Measurements from ENCODE around the gene ASS1. TPM values are rescaled to one million over a fixed set of nuclear protein-coding genes. Genes with fewer than 3 reads are reported as not detected.

Gene ASS1
- total RNA-seq, 1 experiment from 2014 or later, result 118 TPM

DNA sequence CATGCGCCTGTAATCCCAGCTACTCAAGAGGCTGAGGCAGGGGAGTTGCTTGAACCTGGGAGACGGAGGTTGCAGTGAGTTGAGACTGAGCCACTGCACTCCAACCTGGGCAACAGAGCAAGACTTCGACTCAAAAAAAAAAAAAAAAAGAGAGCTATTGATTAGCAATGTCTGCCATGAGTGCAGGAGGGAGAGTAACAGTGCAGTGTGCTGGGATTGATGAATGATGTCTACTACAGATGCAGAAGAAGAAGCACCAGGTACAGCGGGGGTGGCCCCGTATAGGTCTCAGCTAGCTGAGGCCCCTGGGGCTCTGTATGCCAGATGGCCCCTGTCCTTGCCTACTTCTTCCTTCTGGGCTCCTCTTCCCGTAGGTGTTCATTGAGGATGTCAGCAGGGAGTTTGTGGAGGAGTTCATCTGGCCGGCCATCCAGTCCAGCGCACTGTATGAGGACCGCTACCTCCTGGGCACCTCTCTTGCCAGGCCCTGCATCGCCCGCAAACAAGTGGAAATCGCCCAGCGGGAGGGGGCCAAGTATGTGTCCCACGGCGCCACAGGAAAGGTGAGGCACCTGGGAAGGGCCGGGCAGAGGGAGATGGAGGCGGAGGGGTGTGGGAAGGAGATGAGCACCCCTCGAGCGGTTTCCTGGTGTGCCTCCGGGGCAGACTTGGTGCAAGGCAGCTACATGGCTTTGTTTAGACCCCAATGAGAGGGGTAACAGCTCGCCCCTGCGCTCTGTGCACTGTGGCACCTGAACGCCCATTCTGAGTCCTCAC lies 13.5 kb downstream of the ASS1 start:
- Mint-ChIP-seq H3K4me1 (ENCODE audit: low read depth, unreplicated experiment) (no peaks in the 10 kb centered on the region), H3K36me3 (ENCODE audit: insufficient read depth, unreplicated experiment) (peaks cover 8% of the 10 kb centered on the region), H3K27me3 (ENCODE audit: insufficient read depth, unreplicated experiment) (no peaks in the 10 kb centered on the region), H3K27ac (ENCODE audit: unreplicated experiment) (no peak overlapping the region), H3K4me3 (ENCODE audit: unreplicated experiment) (no peak overlapping the region), H3K9me3 (ENCODE audit: unreplicated experiment) (no peaks in the 10 kb centered on the region)
- Histone ChIP-seq H3K27me3 (replicated peaks; ENCODE audit: control insufficient read depth, insufficient read depth, low read length) (no peaks in the 10 kb centered on the region), H3K4me1 (no peaks in the 10 kb centered on the region), H3K36me3 (ENCODE audit: control insufficient read depth, insufficient read depth, low read length) (no peaks in the 10 kb centered on the region), H3K9me3 (no peaks in the 10 kb centered on the region), H3K4me3 (ENCODE audit: low read depth, low read length) (no peak overlapping the region)
- intact Hi-C loops (cut with micrococcal nuclease; ENCODE audit: unreplicated experiment), result no loop called here
- no peak for DNase-seq
- BruUV-seq (replicated peaks), result no TSS peak
- ChIA-PET POLR2A (no interaction called here), CTCF (interaction anchor here (0.5 to 1.0 kb wide), 2 partner anchors 225 to 226 kb away, joined by 4 to 5 read pairs; no protein-coding TSS in a partner anchor)
- TF ChIP-seq, protein P1, sequence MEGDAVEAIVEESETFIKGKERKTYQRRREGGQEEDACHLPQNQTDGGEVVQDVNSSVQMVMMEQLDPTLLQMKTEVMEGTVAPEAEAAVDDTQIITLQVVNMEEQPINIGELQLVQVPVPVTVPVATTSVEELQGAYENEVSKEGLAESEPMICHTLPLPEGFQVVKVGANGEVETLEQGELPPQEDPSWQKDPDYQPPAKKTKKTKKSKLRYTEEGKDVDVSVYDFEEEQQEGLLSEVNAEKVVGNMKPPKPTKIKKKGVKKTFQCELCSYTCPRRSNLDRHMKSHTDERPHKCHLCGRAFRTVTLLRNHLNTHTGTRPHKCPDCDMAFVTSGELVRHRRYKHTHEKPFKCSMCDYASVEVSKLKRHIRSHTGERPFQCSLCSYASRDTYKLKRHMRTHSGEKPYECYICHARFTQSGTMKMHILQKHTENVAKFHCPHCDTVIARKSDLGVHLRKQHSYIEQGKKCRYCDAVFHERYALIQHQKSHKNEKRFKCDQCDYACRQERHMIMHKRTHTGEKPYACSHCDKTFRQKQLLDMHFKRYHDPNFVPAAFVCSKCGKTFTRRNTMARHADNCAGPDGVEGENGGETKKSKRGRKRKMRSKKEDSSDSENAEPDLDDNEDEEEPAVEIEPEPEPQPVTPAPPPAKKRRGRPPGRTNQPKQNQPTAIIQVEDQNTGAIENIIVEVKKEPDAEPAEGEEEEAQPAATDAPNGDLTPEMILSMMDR (IDR thresholded peaks at IDR 0.05; ENCODE audit: insufficient read depth in 1 of 2, low read depth in 1 of 2, low read length in 1 of 2, severe bottlenecking in 1 of 2, unreplicated experiment in 1 of 2), result no peak

DNA sequence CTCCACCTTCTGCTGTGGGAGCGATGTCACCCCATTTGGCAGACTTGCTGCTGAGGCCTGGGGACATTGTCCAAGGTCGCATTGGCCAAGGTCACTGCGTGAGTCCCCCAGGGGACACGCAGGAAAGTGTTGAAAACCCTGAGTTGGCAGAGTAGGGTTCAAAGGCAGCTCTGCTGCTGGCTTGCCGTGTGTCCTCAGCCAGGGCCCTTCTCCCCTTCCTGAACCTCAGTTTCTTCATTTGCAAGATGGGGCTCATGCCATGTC lies 14.0 kb downstream of the ASS1 start:
- BruUV-seq (replicated peaks), result no TSS peak
- Histone ChIP-seq H3K4me1 (no peaks in the 10 kb centered on the region), H3K27me3 (replicated peaks; ENCODE audit: control insufficient read depth, insufficient read depth, low read length) (no peaks in the 10 kb centered on the region), H3K9me3 (no peaks in the 10 kb centered on the region), H3K36me3 (ENCODE audit: control insufficient read depth, insufficient read depth, low read length) (no peaks in the 10 kb centered on the region), H3K4me3 (ENCODE audit: low read depth, low read length) (no peak overlapping the region)
- POLR2A ChIA-PET, result no interaction called here
- no peak for DNase-seq
- CTCF ChIA-PET, result no interaction called here
- H3K27ac Mint-ChIP-seq (ENCODE audit: unreplicated experiment), result no peak overlapping the region
- no peak overlapping the region for H3K4me3 Mint-ChIP-seq (ENCODE audit: unreplicated experiment)
- H3K9me3 Mint-ChIP-seq (ENCODE audit: unreplicated experiment), result no peaks in the 10 kb centered on the region
- intact Hi-C loops (cut with micrococcal nuclease; ENCODE audit: unreplicated experiment), result no loop called here
- H3K36me3 Mint-ChIP-seq (ENCODE audit: insufficient read depth, unreplicated experiment), result peaks cover 8% of the 10 kb centered on the region
- peaks cover under 1% of the 10 kb centered on the region for H3K27me3 Mint-ChIP-seq (ENCODE audit: insufficient read depth, unreplicated experiment)
- TF ChIP-seq, protein P1 (IDR thresholded peaks at IDR 0.05; ENCODE audit: insufficient read depth in 1 of 2, low read depth in 1 of 2, low read length in 1 of 2, severe bottlenecking in 1 of 2, unreplicated experiment in 1 of 2), result no peak
- no peaks in the 10 kb centered on the region for H3K4me1 Mint-ChIP-seq (ENCODE audit: low read depth, unreplicated experiment)

DNA sequence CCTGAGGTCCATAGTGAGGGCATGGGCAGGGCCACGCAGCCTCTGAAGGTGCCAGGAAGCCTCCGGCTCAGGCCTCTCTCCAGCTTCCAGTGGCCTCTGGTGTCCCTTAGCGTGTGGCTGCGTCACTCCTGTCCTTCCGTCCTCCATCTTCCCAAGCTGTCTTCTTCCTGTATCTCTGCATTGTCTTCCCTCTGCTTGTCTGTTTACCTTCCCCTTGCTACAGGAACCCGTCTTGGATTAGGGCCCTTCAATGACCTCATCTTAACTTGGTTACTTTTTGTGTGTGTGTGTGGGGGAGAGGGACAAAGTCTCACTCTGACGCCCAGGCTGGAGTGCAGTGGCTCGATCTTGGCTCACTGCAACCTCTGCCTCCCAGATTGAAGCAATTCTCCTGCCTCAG lies 14.4 kb downstream of the ASS1 start:
- no peak for DNase-seq
- H3K4me3 ChIP-seq (ENCODE audit: low read depth, low read length), result no peak overlapping the region
- TF ChIP-seq, protein P1 (IDR thresholded peaks at IDR 0.05; ENCODE audit: insufficient read depth in 1 of 2, low read depth in 1 of 2, low read length in 1 of 2, severe bottlenecking in 1 of 2, unreplicated experiment in 1 of 2), result no peak
- POLR2A ChIA-PET, result no interaction called here
- Mint-ChIP-seq H3K36me3 (ENCODE audit: insufficient read depth, unreplicated experiment) (peaks cover 8% of the 10 kb centered on the region), H3K4me1 (ENCODE audit: low read depth, unreplicated experiment) (no peaks in the 10 kb centered on the region), H3K4me3 (ENCODE audit: unreplicated experiment) (no peak overlapping the region), H3K27ac (ENCODE audit: unreplicated experiment) (no peak overlapping the region), H3K27me3 (ENCODE audit: insufficient read depth, unreplicated experiment) (peaks cover 3% of the 10 kb centered on the region), H3K9me3 (ENCODE audit: unreplicated experiment) (no peaks in the 10 kb centered on the region)
- H3K36me3 ChIP-seq (ENCODE audit: control insufficient read depth, insufficient read depth, low read length), result no peaks in the 10 kb centered on the region
- no peaks in the 10 kb centered on the region for H3K27me3 ChIP-seq (replicated peaks; ENCODE audit: control insufficient read depth, insufficient read depth, low read length)
- CTCF ChIA-PET, result no interaction called here
- BruUV-seq (replicated peaks), result no TSS peak
- H3K4me1 ChIP-seq, result no peaks in the 10 kb centered on the region
- intact Hi-C loops (cut with micrococcal nuclease; ENCODE audit: unreplicated experiment), result no loop called here
- no peaks in the 10 kb centered on the region for H3K9me3 ChIP-seq

Data from Caco-2 (cell line).